T-cell (primary cell): ENCODE results near the gene DOCK9. TPM values are rescaled to one million over a fixed set of nuclear protein-coding genes. Genes with fewer than 3 reads are reported as not detected.

Experiments used
- ATAC-seq, 4 experiments: fragments of 200-7000 bp in 3 of 4; fragments of 150-1000 bp in 1 of 4; cut with Tn5 transposase; replicated peaks in 1 of 4; 1 replicate in 3 of 4; 2 replicates in 1 of 4; pipeline ENCODE4 v1.10.0; 2021; ENCODE audit warnings: moderate library complexity in 3 of 4, mild to moderate bottlenecking in 2 of 4, moderate number of reproducible peaks in 1 of 4
- CTCF ChIA-PET, 2 donors: fragments of 300-600 bp; sonication (Branson Sonifier 250); formaldehyde crosslinking; loops; one replicate each; lab custom pipeline; 2022; ENCODE audit warnings: antibody characterized with exemption in 2 of 2; lab: Charles Lee
- POLR2A ChIA-PET, 2 donors: fragments of 300-600 bp; sonication (Branson Sonifier 250); formaldehyde crosslinking; loops; one replicate each; lab custom pipeline; 2022; ENCODE audit warnings: antibody characterized with exemption in 2 of 2; lab: Charles Lee
- DNase-seq, 35 experiments: peaks; one replicate each; pipeline versions ENCODE4 v3.0.0 to v3.0.0-alpha.2; 2013 to 2023
- H3K27ac ChIP-seq: one replicate; pipeline ENCODE4 v1.5.1; 2013; ENCODE audit warnings: low read length
- H3K27me3 ChIP-seq, 2 experiments: replicated peaks in 1 of 2; 1 replicate in 1 of 2; 2 replicates in 1 of 2; pipeline versions ENCODE4 v1.6.1 to v1.7.0; 2013; ENCODE audit warnings: low read length in 1 of 2, mixed read lengths in 1 of 2; ENCODE audit not compliant: control insufficient read depth in 2 of 2, insufficient read depth in 2 of 2; ENCODE audit errors: extremely low read depth in 1 of 2
- H3K36me3 ChIP-seq, 2 donors: 1 replicate in 1 of 2; 2 replicates in 1 of 2; pipeline versions ENCODE4 v1.6.1 to v1.7.0; 2013; ENCODE audit warnings: low read length in 1 of 2; ENCODE audit not compliant: control insufficient read depth in 2 of 2, insufficient read depth in 1 of 2; ENCODE audit errors: extremely low read depth in 1 of 2
- H3K4me1 ChIP-seq, 2 experiments: 1 replicate in 1 of 2; 2 replicates in 1 of 2; pipeline versions ENCODE4 v1.6.1 to v1.7.0; 2013; ENCODE audit warnings: low read length in 2 of 2, mixed read lengths in 1 of 2; ENCODE audit not compliant: insufficient read depth in 2 of 2, control insufficient read depth in 1 of 2; ENCODE audit errors: extremely low read depth in 1 of 2
- H3K4me3 ChIP-seq, 2 donors: 1 replicate in 1 of 2; 2 replicates in 1 of 2; pipeline versions ENCODE4 v1.5.1 to v1.7.0; 2013; ENCODE audit warnings: mild to moderate bottlenecking in 2 of 2, low read length in 1 of 2, moderate library complexity in 1 of 2; ENCODE audit not compliant: control insufficient read depth in 1 of 2; ENCODE audit errors: extremely low read depth in 1 of 2
- H3K9me3 ChIP-seq: 2 replicates; pipeline ENCODE4 v1.7.0; 2013
- H3K27ac Mint-ChIP-seq, 2 donors: one replicate each; pipeline ENCODE4 v1.8.0; 2020 to 2021; ENCODE audit warnings: mild to moderate bottlenecking in 2 of 2, mixed read lengths in 2 of 2
- H3K27me3 Mint-ChIP-seq, 2 donors: one replicate each; pipeline ENCODE4 v1.8.0; 2021 to 2022; ENCODE audit warnings: mixed read lengths in 2 of 2
- H3K36me3 Mint-ChIP-seq: one replicate; pipeline ENCODE4 v1.8.0; 2021; ENCODE audit warnings: mixed read lengths
- H3K4me1 Mint-ChIP-seq, 3 donors: one replicate each; pipeline ENCODE4 v1.8.0; 2020 to 2022; ENCODE audit warnings: mixed read lengths in 3 of 3, mild to moderate bottlenecking in 1 of 3
- H3K4me3 Mint-ChIP-seq, 3 donors: one replicate each; pipeline ENCODE4 v1.8.0; 2020 to 2022; ENCODE audit warnings: mild to moderate bottlenecking in 3 of 3, mixed read lengths in 3 of 3, moderate library complexity in 3 of 3
- H3K9me3 Mint-ChIP-seq, 3 donors: one replicate each; pipeline ENCODE4 v1.8.0; 2020 to 2022; ENCODE audit warnings: mixed read lengths in 3 of 3
- WGBS: methylation state at CpG from one replicate; pipeline ENCODE4 v1.1.5; 2013; ENCODE audit warnings: missing lambda C conversion rate; ENCODE audit not compliant: insufficient coverage; 5-methylcytosine and 5-hydroxymethylcytosine counted together
- total RNA-seq, 35 experiments: library from RNA in 6 of 35; stranded (reverse) in 6 of 35; fragments of 120-200 nt in 1 of 35; gene quantifications; one replicate each; pipeline versions ENCODE4 v1.2.1 to v1.2.4 and lab custom pipeline; 2013 to 2026

Gene DOCK9
- total RNA-seq, 5 donors from 2014 or later (not counting 1 experiment from before 2014, with no cell fraction given): 96.2 to 170 (median 162) TPM

DNA sequence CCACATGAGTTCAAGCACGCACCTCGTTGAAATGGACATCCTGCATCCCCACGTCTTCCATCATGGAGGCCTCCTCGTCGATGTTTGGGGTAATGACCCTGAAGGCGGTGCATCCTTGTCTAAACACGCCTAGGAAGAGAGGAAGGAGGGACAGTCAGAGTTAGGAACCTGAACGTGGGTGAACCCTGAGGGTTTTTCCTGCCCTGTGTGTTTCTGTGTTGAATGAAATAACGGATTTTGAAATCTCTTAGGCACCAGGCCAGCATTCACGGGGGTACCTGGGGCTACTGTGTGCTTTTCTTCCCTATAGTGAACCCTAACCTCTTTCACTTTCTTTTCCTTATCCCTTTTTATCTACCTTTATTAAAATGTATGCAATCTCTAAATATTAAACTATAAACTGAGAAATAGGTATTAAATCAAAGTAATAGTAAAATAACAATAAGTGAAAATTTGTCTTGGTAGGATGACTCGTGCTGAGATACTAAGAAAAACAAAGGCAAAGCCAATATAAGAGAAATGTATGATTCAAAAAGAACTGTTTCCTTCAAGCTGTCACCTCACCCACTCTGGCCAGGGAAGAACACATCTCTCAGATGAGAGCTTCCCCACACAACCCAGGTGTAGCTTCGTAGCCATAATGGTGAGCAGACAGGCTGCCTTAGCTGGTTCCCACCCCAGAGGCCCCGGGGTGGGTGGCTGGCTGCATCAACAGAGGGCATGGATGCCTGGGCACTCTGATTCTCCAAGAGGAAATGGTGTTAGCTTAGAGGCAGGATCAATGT, 153.3 kb downstream of the DOCK9 start:
- Mint-ChIP-seq H3K36me3 (peaks cover 66% of the 10 kb centered on the region), H3K27ac (no peak overlapping the region), H3K9me3 (no peaks in the 10 kb centered on the region), H3K27me3 (no peaks in the 10 kb centered on the region), H3K4me1 (peaks cover 9 to 24% (median 9%) of the 10 kb centered on the region in 3 donors), H3K4me3 (no peak overlapping the region)
- ATAC-seq (no peak), DNase-seq (no peak)
- H3K27me3 ChIP-seq: no peaks in the 10 kb centered on the region
- H3K4me1 ChIP-seq: peaks cover 0 to 3% of the 10 kb centered on the region in 2 experiments
- peaks cover 20 to 81% of the 10 kb centered on the region in 2 donors for H3K36me3 ChIP-seq
- no peak overlapping the region for H3K4me3 ChIP-seq
- H3K9me3 ChIP-seq: no peaks in the 10 kb centered on the region
- ChIA-PET POLR2A (no interaction called here), CTCF (no interaction called here)
- H3K27ac ChIP-seq: no peak overlapping the region
- WGBS: 95% methylated on average over 6 of the region's 13 CpGs

DNA sequence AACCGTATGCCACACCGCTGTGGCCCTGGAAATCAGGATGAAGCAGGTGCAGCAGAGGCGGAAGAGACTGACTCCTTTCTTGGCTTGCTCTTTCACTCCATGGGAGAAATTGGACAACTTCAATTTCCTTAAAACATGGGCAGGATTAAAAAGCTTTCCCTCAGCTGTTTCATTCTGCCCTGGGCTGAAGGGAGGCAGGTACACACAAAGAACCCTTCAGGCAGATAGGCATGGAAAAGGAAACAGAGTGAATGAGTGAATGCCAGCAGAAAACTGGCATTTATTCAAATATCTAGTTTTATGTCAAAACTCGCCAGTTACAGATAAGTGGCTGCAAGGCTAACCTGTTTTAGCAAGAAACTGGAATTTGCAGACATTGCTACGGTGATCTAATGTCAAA, 154.4 kb downstream of the DOCK9 start:
- peaks cover 14 to 82% of the 10 kb centered on the region in 2 donors for H3K36me3 ChIP-seq
- peaks cover 57% of the 10 kb centered on the region for H3K36me3 Mint-ChIP-seq
- H3K9me3 Mint-ChIP-seq: no peaks in the 10 kb centered on the region
- H3K4me3 Mint-ChIP-seq: no peak overlapping the region
- POLR2A ChIA-PET: no interaction called here
- no peaks in the 10 kb centered on the region for H3K27me3 Mint-ChIP-seq
- H3K9me3 ChIP-seq: no peaks in the 10 kb centered on the region
- H3K4me3 ChIP-seq: no peak overlapping the region
- CTCF ChIA-PET: no interaction called here
- H3K4me1 ChIP-seq: peaks cover 0 to 3% of the 10 kb centered on the region in 2 experiments
- no peaks in the 10 kb centered on the region for H3K27me3 ChIP-seq
- DNase-seq (no peak), ATAC-seq (no peak)
- WGBS: 95% methylated on average over 5 of the region's 5 CpGs
- H3K27ac Mint-ChIP-seq: no peak overlapping the region
- H3K27ac ChIP-seq: no peak overlapping the region
- H3K4me1 Mint-ChIP-seq: peaks cover 9 to 24% (median 9%) of the 10 kb centered on the region in 3 donors

DNA sequence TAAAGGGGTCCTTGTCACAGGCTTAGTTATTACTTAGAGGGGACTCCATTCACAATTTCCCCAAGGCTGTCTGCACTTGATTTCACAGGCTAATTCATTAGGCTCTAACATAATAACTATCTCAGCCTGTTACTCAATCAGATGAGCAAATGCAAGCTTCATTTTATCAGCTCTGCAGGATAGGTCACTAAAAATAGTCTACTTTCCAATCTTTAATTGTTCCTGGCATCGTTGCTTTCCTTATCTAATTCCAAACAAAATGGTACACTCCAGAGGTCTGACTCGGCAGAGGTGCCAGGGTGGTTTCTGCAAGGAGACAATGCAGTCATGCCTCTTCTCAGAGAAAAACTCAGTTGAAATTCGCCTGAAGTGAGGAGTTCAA, 155.6 kb downstream of the DOCK9 start:
- WGBS: 86% methylated on average over 1 of the region's 3 CpGs
- Mint-ChIP-seq H3K36me3 (peaks cover 51% of the 10 kb centered on the region), H3K27ac (no peak overlapping the region), H3K9me3 (no peaks in the 10 kb centered on the region), H3K4me1 (peaks cover 9 to 24% (median 9%) of the 10 kb centered on the region in 3 donors), H3K4me3 (no peak overlapping the region), H3K27me3 (no peaks in the 10 kb centered on the region)
- DNase-seq (no peak), ATAC-seq (no peak)
- Histone ChIP-seq H3K27me3 (no peaks in the 10 kb centered on the region), H3K4me1 (peaks cover 0 to 3% of the 10 kb centered on the region in 2 experiments), H3K9me3 (no peaks in the 10 kb centered on the region), H3K36me3 (peaks cover 10 to 74% of the 10 kb centered on the region in 2 donors), H3K4me3 (no peak overlapping the region), H3K27ac (no peak overlapping the region)
- POLR2A ChIA-PET: interaction anchor here in 1 of 2 donors (0.7 kb wide), 1 partner anchor 1069 kb away, joined by 4 read pairs; no protein-coding TSS in a partner anchor
- CTCF ChIA-PET: no interaction called here

- Histone ChIP-seq H3K4me3 (no peak overlapping the region), H3K9me3 (no peaks in the 10 kb centered on the region), H3K4me1 (peaks cover 0 to 3% of the 10 kb centered on the region in 2 experiments), H3K27me3 (no peaks in the 10 kb centered on the region), H3K27ac (no peak overlapping the region), H3K36me3 (peaks cover 10 to 77% of the 10 kb centered on the region in 2 donors)
- 93% methylated on average over 2 of the region's 9 CpGs for WGBS
- ATAC-seq (no peak), DNase-seq (no peak)
- peaks cover 7 to 20% (median 9%) of the 10 kb centered on the region in 3 donors for H3K4me1 Mint-ChIP-seq
- POLR2A ChIA-PET: no interaction called here
- no peaks in the 10 kb centered on the region for H3K9me3 Mint-ChIP-seq
- no peak overlapping the region for H3K27ac Mint-ChIP-seq
- H3K27me3 Mint-ChIP-seq: no peaks in the 10 kb centered on the region
- peaks cover 50% of the 10 kb centered on the region for H3K36me3 Mint-ChIP-seq
- no peak overlapping the region for H3K4me3 Mint-ChIP-seq
- CTCF ChIA-PET: interaction anchor here in 1 of 2 donors (0.6 kb wide), 1 partner anchor 331 kb away, joined by 8 read pairs; no protein-coding TSS in a partner anchor
Measured at GRCh38 chr13:98821372-98822224, 156.3 kb downstream of the DOCK9 start.

DNA sequence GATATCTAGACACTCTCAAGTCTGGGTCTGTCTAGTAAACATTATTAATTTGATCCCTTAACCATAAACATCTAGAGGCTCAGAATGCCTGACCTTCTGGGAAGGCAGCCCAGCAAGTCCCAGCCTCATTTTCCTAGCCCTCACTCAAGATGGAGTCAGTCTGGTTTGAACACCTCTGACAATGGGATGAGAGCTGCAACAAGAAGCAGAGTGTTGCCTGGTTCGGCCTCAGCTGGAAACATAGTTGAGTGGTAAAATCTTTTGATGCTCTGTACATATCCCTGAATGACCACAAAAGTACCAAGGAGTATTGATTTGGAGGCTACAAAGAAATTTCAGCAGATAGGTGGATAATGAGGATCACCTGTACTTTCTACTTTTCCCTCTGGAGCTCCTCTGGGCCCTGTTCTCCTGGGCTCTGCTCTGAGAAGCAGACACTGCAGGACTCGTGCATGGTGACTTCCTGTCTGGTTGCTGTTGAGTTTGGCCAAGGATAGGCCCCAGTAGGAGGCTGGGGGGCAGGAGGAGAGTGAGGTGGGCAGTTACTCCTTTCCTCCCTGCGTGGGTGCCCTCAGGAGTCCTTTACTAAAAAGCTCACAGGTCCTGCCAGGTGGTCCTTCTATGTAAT, 157.0 kb downstream of the DOCK9 start:
- ChIA-PET POLR2A (no interaction called here), CTCF (interaction anchor here in 1 of 2 donors (0.5 to 0.6 kb wide), 3 partner anchors 283 to 1552 kb away, joined by 3 to 8 read pairs (median 3); no protein-coding TSS in a partner anchor)
- Histone ChIP-seq H3K27me3 (no peaks in the 10 kb centered on the region), H3K4me3 (no peak overlapping the region), H3K27ac (no peak overlapping the region), H3K4me1 (no peaks in the 10 kb centered on the region), H3K9me3 (no peaks in the 10 kb centered on the region), H3K36me3 (peaks cover 10 to 76% of the 10 kb centered on the region in 2 donors)
- peaks cover 50% of the 10 kb centered on the region for H3K36me3 Mint-ChIP-seq
- no peak for DNase-seq
- H3K27ac Mint-ChIP-seq: no peak overlapping the region
- no peaks in the 10 kb centered on the region for H3K27me3 Mint-ChIP-seq
- H3K4me3 Mint-ChIP-seq: no peak overlapping the region
- peaks cover 0 to 13% (median 3%) of the 10 kb centered on the region in 3 donors for H3K4me1 Mint-ChIP-seq
- WGBS: 100% methylated on average over 1 of the region's 3 CpGs
- no peaks in the 10 kb centered on the region for H3K9me3 Mint-ChIP-seq
- ATAC-seq: no peak

DNA sequence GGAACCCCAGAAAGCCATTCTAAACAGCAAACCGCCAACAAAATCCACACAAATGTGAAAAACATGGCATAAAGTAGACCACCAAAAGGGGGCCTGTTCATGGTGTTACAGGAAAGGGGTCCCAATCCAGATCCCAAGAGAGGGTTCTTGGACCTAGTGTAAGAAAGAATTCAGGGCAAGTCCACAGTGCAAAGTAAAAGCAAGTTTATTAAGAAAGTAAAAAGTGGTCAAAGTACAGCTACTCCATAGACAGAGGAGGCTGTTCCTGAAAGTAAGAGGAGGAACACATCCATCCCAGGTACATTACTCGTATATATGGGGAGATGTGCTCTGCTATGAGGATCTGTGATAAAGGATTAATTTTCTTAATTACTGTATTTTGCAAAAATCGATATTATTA, 157.6 kb downstream of the DOCK9 start:
- POLR2A ChIA-PET: no interaction called here

More for the DNA sequence above, 157.6 kb downstream of the DOCK9 start:
- Mint-ChIP-seq H3K36me3 (peaks cover 48% of the 10 kb centered on the region), H3K27me3 (no peaks in the 10 kb centered on the region), H3K4me1 (peaks cover 0 to 8% (median 0%) of the 10 kb centered on the region in 3 donors), H3K4me3 (no peak overlapping the region), H3K27ac (no peak overlapping the region), H3K9me3 (no peaks in the 10 kb centered on the region)
- Histone ChIP-seq H3K36me3 (peaks cover 8 to 71% of the 10 kb centered on the region in 2 donors), H3K4me3 (no peak overlapping the region), H3K27me3 (no peaks in the 10 kb centered on the region), H3K9me3 (no peaks in the 10 kb centered on the region), H3K27ac (no peak overlapping the region), H3K4me1 (no peaks in the 10 kb centered on the region)
- no peak for ATAC-seq
- WGBS: no CpG with 5 or more reads among the region's 3 CpGs
- CTCF ChIA-PET: interaction anchor here in 1 of 2 donors (0.5 to 0.6 kb wide), 2 partner anchors 282 to 1552 kb away, joined by 3 read pairs; no protein-coding TSS in a partner anchor
- DNase-seq: no peak
